Measurements from ENCODE around the gene TPCN1. TPM values are rescaled to one million over a fixed set of nuclear protein-coding genes. Genes with fewer than 3 reads are reported as not detected.

The TPCN1 gene
- total and polyA plus RNA-seq, 2 of the 13 experiments (the other 11 are each of a cell fraction or from before 2014, with no cell fraction given), result 8.0 to 26.8 TPM

GRCh38 chr12:113333877-113334785, 112.9 kb downstream of the TPCN1 start (continued):
- no peak for TF ChIP-seq ZBTB40 (IDR thresholded peaks at IDR 0.05)
- no peak for TF ChIP-seq ZBTB40 (CRISPR knock-in tag; IDR thresholded peaks at IDR 0.05)
- TF ChIP-seq ATAD3A (CRISPR knock-in tag; IDR thresholded peaks at IDR 0.05), result no peak
- TF ChIP-seq TP53 (CRISPR knock-in tag; conservative IDR thresholded peaks at IDR 0.05), result no peak
- TF ChIP-seq NR3C1 (CRISPR knock-in tag; IDR thresholded peaks at IDR 0.05), result no peak
- TF ChIP-seq ZMYM2 (CRISPR knock-in tag; IDR thresholded peaks at IDR 0.05), result no peak
- TF ChIP-seq ZNF510 (CRISPR knock-in tag; IDR thresholded peaks at IDR 0.05; ENCODE audit: low read depth), result 0 out of 2 replicates have a peak, but pooled peaks have one; percentile 8
- 0 out of 2 replicates have a peak, but pooled peaks have one; percentile 20 for TF ChIP-seq SNAPC5 (CRISPR knock-in tag; IDR thresholded peaks at IDR 0.05; ENCODE audit: borderline replicate concordance)
- no peak for TF ChIP-seq BORCS8-MEF2B (CRISPR knock-in tag; IDR thresholded peaks at IDR 0.05)
- no peak for TF ChIP-seq SMYD3 (CRISPR knock-in tag; IDR thresholded peaks at IDR 0.05)
- no peak for TF ChIP-seq SMC3 (IDR thresholded peaks at IDR 0.05; ENCODE audit: low read length)
- no peak for TF ChIP-seq SALL1 (CRISPR knock-in tag; IDR thresholded peaks at IDR 0.05)
- peak; percentile 31; the same call in 1 of the 2 replicates for TF ChIP-seq ZNF460 (CRISPR knock-in tag; IDR thresholded peaks at IDR 0.05; ENCODE audit: borderline replicate concordance)
- 0 out of 2 replicates have a peak, but pooled peaks have one; percentile 28 for TF ChIP-seq SNAPC2 (CRISPR knock-in tag; IDR thresholded peaks at IDR 0.05)
- no peak for TF ChIP-seq ELF1 (CRISPR knock-in tag; IDR thresholded peaks at IDR 0.05)
- TF ChIP-seq KDM1A (CRISPR knock-in tag; IDR thresholded peaks at IDR 0.05), result 0 out of 2 replicates have a peak, but pooled peaks have one; percentile 52
- TF ChIP-seq RAD51 (IDR thresholded peaks at IDR 0.05; ENCODE audit: borderline replicate concordance), result no peak
- TF ChIP-seq EZH2 (conservative IDR thresholded peaks at IDR 0.05; ENCODE audit: low read depth, low read length), result no peak
- TF ChIP-seq THRA (CRISPR knock-in tag; IDR thresholded peaks at IDR 0.05; ENCODE audit: borderline replicate concordance), result no peak
- TF ChIP-seq ZFP90 (CRISPR knock-in tag; IDR thresholded peaks at IDR 0.05; ENCODE audit: borderline replicate concordance), result no peak
